Activated CD8-positive, alpha-beta memory T cell treated with anti-CD3 and anti-CD28 coated beads, Interleukin-2, amount 50 U/mL, for 1 hour (primary cell): ENCODE results near the gene SETD3.

Experiments used
- DNase-seq: peaks from one replicate; pipeline ENCODE4 v3.0.0-alpha.2; 2020; ENCODE audit errors: extremely low read depth

The SETD3 gene

DNA sequence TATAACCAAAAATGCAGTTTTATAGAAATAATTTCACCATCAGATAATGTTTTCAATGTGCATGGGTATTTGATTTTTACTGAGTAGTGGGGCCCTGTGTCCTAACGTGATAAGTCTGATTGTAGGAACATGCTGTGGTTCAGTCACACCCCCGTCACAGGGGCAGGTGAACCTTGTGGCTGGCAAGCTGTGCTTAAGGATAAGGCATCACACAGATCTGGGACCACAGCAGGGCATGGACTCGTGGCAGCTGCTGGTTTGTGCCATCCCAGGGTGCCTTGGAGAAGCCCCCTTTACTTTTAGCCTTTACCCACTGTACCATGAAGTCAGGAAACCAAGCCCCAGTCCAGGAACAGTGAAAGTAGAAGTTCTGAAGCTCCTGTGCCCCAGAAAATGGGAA, 17.2 kb upstream of the SETD3 start:
- no peak for DNase-seq

DNA sequence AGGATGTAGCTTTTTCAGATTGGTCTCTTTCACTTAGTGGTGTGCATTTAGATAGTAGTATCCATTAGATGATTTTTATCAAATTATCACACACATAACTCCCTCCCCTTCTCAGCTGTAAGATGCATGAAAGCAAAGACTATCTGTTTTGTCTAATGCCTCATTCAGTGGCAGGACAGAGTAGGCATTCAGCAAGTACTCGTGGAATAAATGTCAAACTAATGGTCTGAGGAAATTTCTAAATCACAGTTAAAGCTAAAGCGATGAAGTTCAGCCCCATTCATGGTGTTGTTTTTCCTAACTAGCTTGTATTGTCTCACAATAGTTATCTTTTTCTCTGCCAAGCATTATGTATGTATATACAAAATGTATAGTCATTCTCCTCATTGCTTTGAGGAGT, 16.7 kb upstream of the SETD3 start:
- no peak for DNase-seq

GRCh38 chr14:99484106-99484505, 3.4 kb upstream of the SETD3 start:
- no peak for DNase-seq

DNA sequence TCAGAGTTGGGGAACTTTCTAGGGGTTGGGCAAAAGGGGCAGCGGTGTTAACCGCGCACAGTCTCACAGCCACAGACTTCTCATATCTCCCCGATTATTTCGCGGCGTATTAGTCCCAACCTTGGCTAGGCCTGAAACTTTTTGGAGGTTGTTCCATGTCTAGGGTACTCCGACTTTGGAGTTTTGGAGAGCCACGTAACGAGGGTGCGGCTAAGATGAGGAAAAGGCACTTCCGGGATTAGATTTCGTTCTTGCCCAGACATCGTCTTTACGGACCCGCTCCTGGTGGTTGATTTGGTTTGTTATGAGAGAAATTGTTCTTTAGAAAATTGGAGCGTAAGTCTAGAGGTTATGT, 1.1 kb upstream of the SETD3 start:
- DNase-seq: no peak

DNA sequence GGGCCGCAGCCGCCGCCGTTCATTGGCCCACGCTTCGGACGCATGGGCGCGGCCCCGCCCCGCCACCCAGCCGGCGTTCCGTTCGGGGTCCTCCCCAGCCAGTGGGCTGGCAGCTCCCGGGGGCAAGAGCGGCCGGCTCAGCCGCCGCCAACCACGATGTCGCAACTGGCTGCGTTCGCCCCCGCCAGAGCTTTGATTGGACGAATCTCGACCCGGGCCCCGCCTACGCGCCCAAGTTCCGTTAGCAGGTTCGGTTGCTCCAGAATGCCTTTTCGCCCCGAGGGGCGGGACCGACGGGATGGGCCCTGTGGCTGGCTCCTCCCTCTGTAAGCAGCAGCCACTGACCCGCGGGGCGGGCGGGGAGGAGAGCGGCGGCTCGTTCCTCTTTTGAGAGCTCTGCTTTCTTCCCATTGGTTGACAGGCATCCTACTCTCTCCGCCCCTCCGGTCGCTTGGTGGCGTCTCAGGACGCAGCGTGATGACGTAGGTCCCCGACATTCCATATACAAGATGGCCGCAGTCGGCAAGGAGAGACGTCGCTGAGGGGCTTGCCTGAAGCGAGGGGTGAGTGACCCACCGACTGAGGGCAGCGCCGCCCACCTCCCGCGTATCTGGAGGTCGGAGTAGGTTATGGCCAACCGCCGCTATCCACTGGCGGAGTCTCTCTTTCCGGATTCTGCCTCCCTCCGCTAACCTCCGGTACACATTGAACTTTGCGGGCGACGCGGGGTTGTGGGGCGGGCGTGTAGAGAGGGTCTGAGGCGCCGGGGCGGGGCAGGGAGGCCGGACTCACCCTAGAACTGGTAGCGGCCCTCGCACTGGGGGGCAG, 472 bp upstream of the SETD3 start, which contains the start of gene CCNK:
CCNK (plus strand) TSS at position 493 of the 828 bp plus-strand sequence. CDS start 11,269 bp downstream, outside the sequence.
- DNase-seq: peak; percentile 99

DNA sequence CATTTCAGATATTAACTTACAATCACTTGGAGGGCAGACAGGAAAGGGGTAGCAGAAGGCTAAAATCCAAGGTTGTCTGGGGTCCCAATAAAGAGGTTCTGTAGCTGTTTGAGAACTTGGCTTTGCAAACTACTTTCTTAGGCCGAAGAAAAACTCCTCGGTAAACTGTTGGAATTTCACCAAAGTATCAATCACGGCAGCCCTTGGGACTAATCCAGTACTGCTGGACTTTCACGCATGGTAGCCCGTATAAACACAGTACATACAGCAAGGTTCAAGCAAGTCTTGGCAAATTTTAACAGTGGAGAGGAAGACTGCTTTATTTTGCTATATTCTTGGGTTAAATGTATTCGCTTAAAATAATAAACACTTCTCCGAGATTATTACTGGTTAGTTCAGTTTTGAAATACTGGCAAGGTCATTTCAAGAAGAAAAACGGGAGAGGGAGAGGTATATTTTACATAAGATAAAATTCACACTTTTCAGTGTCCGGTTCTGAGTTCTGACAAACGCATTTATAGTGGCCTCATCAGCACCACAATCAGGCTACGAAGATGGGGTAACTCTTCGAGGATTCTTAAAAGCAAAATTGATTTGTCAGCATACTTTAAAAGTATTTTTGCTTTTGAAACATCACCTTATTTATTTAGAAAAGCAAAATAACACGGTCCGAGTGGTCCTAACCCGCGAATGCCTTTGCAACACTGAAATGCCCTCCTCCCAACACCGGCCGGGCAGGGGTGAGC, 1.3 kb downstream of the SETD3 start:
- DNase-seq: no peak

DNA sequence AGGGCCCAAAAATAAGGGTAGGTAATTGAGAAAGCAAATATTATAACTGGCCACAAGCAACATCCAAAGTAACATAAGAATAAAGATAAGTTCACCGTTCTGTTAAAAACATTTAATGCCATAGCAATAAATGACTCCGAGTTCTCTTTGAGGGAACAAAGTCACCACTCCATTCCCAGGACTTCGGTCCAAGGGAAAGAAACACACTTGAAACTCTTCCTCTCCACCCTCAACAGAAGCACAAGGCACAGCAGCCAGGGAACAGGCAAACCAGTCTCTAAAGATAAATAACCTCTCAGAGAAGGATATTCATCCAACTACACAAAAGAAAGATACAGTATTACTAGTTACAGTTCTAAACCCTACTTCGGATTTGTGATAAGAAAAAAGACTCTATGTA, 2.5 kb downstream of the SETD3 start:
- no peak for DNase-seq

GRCh38 chr14:99476864-99477263, 3.8 kb downstream of the SETD3 start:
- DNase-seq: no peak

GRCh38 chr14:99475660-99476059, 5.0 kb downstream of the SETD3 start:
- no peak for DNase-seq

- DNase-seq: no peak
These were observed 5.5 kb downstream of the SETD3 start for GRCh38 chr14:99475179-99475578.

- DNase-seq: no peak
These were observed 7.2 kb downstream of the SETD3 start for GRCh38 chr14:99473458-99473857.

GRCh38 chr14:99472937-99473336, 7.7 kb downstream of the SETD3 start:
- DNase-seq: no peak

GRCh38 chr14:99471731-99472130, 8.9 kb downstream of the SETD3 start:
- no peak for DNase-seq

GRCh38 chr14:99468836-99469592, 11.6 kb downstream of the SETD3 start:
- no peak for DNase-seq

GRCh38 chr14:99468081-99468480, 12.6 kb downstream of the SETD3 start:
- DNase-seq: no peak

- no peak for DNase-seq
These were observed 13.2 kb downstream of the SETD3 start for GRCh38 chr14:99467336-99468078.

DNA sequence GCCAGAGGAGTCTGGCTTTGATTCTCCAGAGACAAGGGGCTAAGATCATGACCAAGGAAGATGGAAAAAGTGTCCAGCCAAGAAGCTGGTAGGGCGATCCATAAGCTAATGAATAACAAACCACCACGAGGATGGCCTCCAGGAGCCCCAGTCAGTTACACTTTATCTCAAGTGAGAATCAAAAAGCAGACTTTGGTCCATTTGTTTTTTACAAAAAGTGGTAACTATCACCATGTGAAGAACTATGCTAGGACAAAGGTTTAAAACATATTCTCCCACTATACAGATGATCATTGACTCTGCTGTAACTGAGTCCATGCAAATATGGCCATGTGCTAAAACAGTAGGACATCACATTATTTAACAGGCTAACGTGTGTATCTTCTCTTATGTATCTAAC, 13.9 kb downstream of the SETD3 start:
- no peak for DNase-seq

- DNase-seq: no peak
These were observed 15.4 kb downstream of the SETD3 start for GRCh38 chr14:99465288-99465687.

DNA sequence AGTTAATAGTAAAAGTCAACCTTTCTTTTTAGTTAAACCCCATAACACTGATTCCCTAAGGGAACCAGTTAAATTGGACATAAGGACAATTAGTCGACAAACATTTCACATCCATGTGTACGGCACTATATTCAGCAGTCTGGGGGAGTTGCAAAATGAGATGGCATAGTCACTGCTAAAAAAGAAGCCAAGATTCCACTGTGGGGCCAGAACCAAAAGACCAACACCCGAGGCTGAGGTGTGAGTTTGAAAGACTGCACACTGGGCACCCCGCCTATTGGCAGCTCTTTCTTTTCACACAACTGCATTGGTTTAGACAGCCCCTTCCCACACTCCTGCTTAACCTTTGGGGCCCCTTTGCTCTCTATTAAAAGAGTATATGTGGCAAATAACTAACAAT, 16.7 kb downstream of the SETD3 start:
- no peak for DNase-seq

DNA sequence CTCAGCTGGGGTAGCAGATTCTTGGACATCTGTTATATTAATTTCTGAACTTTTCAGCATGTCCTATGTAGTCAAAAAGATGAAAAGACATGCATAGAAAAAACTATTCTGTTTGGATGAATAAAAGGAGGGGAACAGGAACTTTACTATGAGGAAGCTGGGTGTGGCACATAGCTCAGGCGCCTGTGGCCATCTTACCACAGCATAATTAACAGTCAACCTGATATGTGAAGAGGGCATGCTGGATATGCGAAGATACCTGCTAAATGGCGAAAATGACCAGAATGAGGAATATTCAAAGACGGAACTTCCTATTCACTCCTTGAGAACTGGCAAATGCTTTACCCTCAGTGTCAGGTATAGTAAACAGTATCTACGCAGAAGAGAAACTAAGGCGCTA, 18.4 kb downstream of the SETD3 start:
- DNase-seq: no peak

- no peak for DNase-seq
These were observed 19.1 kb downstream of the SETD3 start for GRCh38 chr14:99461411-99462085.
